HCT116 (cell line): Measurements from ENCODE around the gene ITM2B. TPM values are rescaled to one million over a fixed set of nuclear protein-coding genes. Genes with fewer than 3 reads are reported as not detected.
A peak's percentile ranks its signal among the peaks of the same experiment; 100 is the strongest.

ENCODE experiments used
- ATAC-seq: fragments of 200-7000 bp; cut with Tn5 transposase; 2 replicates; pipeline ENCODE4 v1.9.1; 2020; ENCODE audit warnings: mild to moderate bottlenecking, moderate library complexity
- BruUV-seq: library from RNA; stranded (reverse); fragments of 400-500 nt; replicated peaks from 2 replicates; lab custom pipeline; 2021; lab: Mats Ljungman, UMichigan
- CTCF ChIA-PET: fragments of 300-600 bp; sonication (Branson Sonifier 250); formaldehyde crosslinking; loops from one replicate; lab custom pipeline; 2021; ENCODE audit warnings: antibody characterized with exemption; lab: Charles Lee
- POLR2A ChIA-PET: fragments of 300-600, 350-600 bp; sonication (Branson Sonifier 250); formaldehyde crosslinking; loops from one replicate; lab custom pipeline; 2021; ENCODE audit warnings: antibody characterized with exemption; lab: Charles Lee
- RAD21 ChIA-PET, 2 experiments: fragments of 300-600 bp; sonication (Branson Sonifier 250); formaldehyde crosslinking; loops; one replicate each; lab custom pipeline; 2023; ENCODE audit warnings: low total read pairs in 2 of 2; ENCODE audit not compliant: uncharacterized antibody in 2 of 2, unreplicated experiment in 2 of 2, low non-redundant PET in 1 of 2; lab: Charles Lee
- DNase-seq: peaks from one replicate; pipeline ENCODE4 v3.0.0-alpha.2; 2010; ENCODE audit warnings: low read depth, low spot score
- H2AFZ ChIP-seq: fragments of 200-600 bp; shearing (Covaris generic), sonication (generic); 2 replicates; pipeline ENCODE4 v1.6.1; 2017; ENCODE audit warnings: low read depth, mixed run types, mixed read lengths, antibody characterized with exemption, low read length; ENCODE audit not compliant: poor library complexity, severe bottlenecking
- H3K27ac ChIP-seq: 2 replicates; pipeline ENCODE4 v1.5.1; 2012; ENCODE audit warnings: low read depth, low read length
- H3K27me3 ChIP-seq: fragments of 200-600 bp; sonication (generic); 2 replicates; pipeline ENCODE4 v1.6.1; 2016; ENCODE audit warnings: mixed run types, low read length, mixed read lengths; ENCODE audit not compliant: insufficient read depth
- H3K36me3 ChIP-seq, 2 experiments: fragments of 200-500 bp in 1 of 2; fragments of 200-600 bp in 1 of 2; sonication (Bioruptor generic) in 1 of 2; sonication (generic) in 1 of 2; 2 replicates each; pipeline versions ENCODE4 v1.5.1 to v1.6.1; 2014 to 2016; ENCODE audit warnings: low read length in 2 of 2, inconsistent platforms in 1 of 2, mixed read lengths in 1 of 2, mixed run types in 1 of 2; ENCODE audit not compliant: insufficient read depth in 2 of 2, control insufficient read depth in 1 of 2
- H3K4me1 ChIP-seq, 2 experiments: fragments of 200-600 bp in 1 of 2; sonication (generic) in 1 of 2; 2 replicates each; pipeline versions ENCODE4 v1.5.1 to v1.6.1; 2012 to 2017; ENCODE audit warnings: low read length in 2 of 2, inconsistent platforms in 1 of 2, mild to moderate bottlenecking in 1 of 2, mixed read lengths in 1 of 2, mixed run types in 1 of 2, moderate library complexity in 1 of 2; ENCODE audit not compliant: insufficient read depth in 2 of 2, control insufficient read depth in 1 of 2
- H3K4me2 ChIP-seq: fragments of 200-600 bp; sonication (generic); 2 replicates; pipeline ENCODE4 v1.6.1; 2017; ENCODE audit warnings: mixed run types, low read length, mixed read lengths
- H3K4me3 ChIP-seq, 2 experiments: fragments of 200-600 bp in 1 of 2; sonication (generic) in 1 of 2; replicated peaks in 1 of 2; 2 replicates each; pipeline ENCODE4 v1.5.1; 2011 to 2016; ENCODE audit warnings: low read length in 2 of 2, control low read depth in 1 of 2, low read depth in 1 of 2, mild to moderate bottlenecking in 1 of 2, mixed read lengths in 1 of 2, mixed run types in 1 of 2
- H3K79me2 ChIP-seq: fragments of 200-600 bp; sonication (generic); 2 replicates; pipeline ENCODE4 v1.6.1; 2017; ENCODE audit warnings: mild to moderate bottlenecking, mixed run types, low read length, moderate library complexity, mixed read lengths; ENCODE audit not compliant: insufficient read depth
- H3K9ac ChIP-seq: fragments of 200-600 bp; sonication (generic); 2 replicates; pipeline ENCODE4 v1.6.1; 2016; ENCODE audit warnings: low read length, mixed read lengths
- H3K9me2 ChIP-seq: fragments of 200-600 bp; sonication (generic), shearing (Covaris generic); 2 replicates; pipeline ENCODE4 v1.6.1; 2017; ENCODE audit warnings: mixed run types, mild to moderate bottlenecking, moderate library complexity; ENCODE audit not compliant: insufficient read depth
- H3K9me3 ChIP-seq, 2 experiments: fragments of 200-500 bp in 1 of 2; fragments of 200-600 bp in 1 of 2; sonication (Bioruptor generic) in 1 of 2; sonication (generic) in 1 of 2; 2 replicates each; pipeline ENCODE4 v1.6.1; 2014 to 2017; ENCODE audit warnings: low read length in 2 of 2, mixed read lengths in 2 of 2, inconsistent platforms in 1 of 2, low read depth in 1 of 2, mild to moderate bottlenecking in 1 of 2, mixed run types in 1 of 2, moderate library complexity in 1 of 2; ENCODE audit not compliant: control insufficient read depth in 1 of 2, insufficient read depth in 1 of 2
- H4K20me1 ChIP-seq: fragments of 200-600 bp; sonication (generic), shearing (Covaris generic); 2 replicates; pipeline ENCODE4 v1.6.1; 2017; ENCODE audit warnings: mixed run types, mild to moderate bottlenecking, moderate library complexity; ENCODE audit not compliant: insufficient read depth
- ATF3 ChIP-seq: IDR thresholded peaks from 2 replicates; pipeline ENCODE4 v1.6.1; 2012
- CEBPB ChIP-seq: IDR thresholded peaks from 2 replicates; pipeline ENCODE4 v1.6.1; 2012; ENCODE audit warnings: low read depth
- EGR1 ChIP-seq: IDR thresholded peaks from 2 replicates; pipeline ENCODE4 v1.6.1; 2012; ENCODE audit warnings: low read depth
- ELF1 ChIP-seq: IDR thresholded peaks from 2 replicates; pipeline ENCODE4 v1.6.1; 2012; ENCODE audit warnings: low read depth, borderline replicate concordance
- EZH2 ChIP-seq: fragments of 200-600 bp; sonication (generic); IDR thresholded peaks from 2 replicates; pipeline ENCODE4 v1.6.1; 2017; ENCODE audit warnings: antibody characterized with exemption, mixed run types
- FOSL1 ChIP-seq: IDR thresholded peaks from 2 replicates; pipeline ENCODE4 v1.6.1; 2012; ENCODE audit warnings: low read depth
- JUND ChIP-seq: IDR thresholded peaks from 2 replicates; pipeline ENCODE4 v1.6.1; 2012
- MAX ChIP-seq: IDR thresholded peaks from 2 replicates; pipeline ENCODE4 v1.6.1; 2012
- POLR2A ChIP-seq: IDR thresholded peaks from 2 replicates; pipeline ENCODE4 v1.7.0; 2011; ENCODE audit warnings: borderline replicate concordance; ENCODE audit not compliant: insufficient read depth, insufficient read length; ENCODE audit errors: extremely low read depth
- RAD21 ChIP-seq: IDR thresholded peaks from 2 replicates; pipeline ENCODE4 v1.6.1; 2012; ENCODE audit warnings: low read depth, mild to moderate bottlenecking
- SIN3A ChIP-seq: IDR thresholded peaks from 2 replicates; pipeline ENCODE4 v1.6.1; 2012; ENCODE audit warnings: low read depth
- SP1 ChIP-seq: IDR thresholded peaks from 2 replicates; pipeline ENCODE4 v1.6.1; 2012; ENCODE audit warnings: low read depth
- ZBTB33 ChIP-seq: IDR thresholded peaks from 2 replicates; pipeline ENCODE4 v1.6.1; 2011; ENCODE audit warnings: mild to moderate bottlenecking, low read length, moderate library complexity; ENCODE audit not compliant: insufficient replicate concordance; ENCODE audit errors: extremely low read depth
- ZFX ChIP-seq: fragments of 450-650 bp; IDR thresholded peaks from 2 replicates; pipeline ENCODE4 v1.6.1; 2017
- ZNF274 ChIP-seq: fragments of 200-500 bp; sonication (Bioruptor generic); IDR thresholded peaks from 2 replicates; pipeline ENCODE4 v1.6.1; 2014; ENCODE audit warnings: mild to moderate bottlenecking, low read depth, low read length, inconsistent platforms
- intact Hi-C: fragments of 100-400 bp; cut with micrococcal nuclease; formaldehyde crosslinking; loops from 2 replicates; pipeline ENCODE4 v1.10.0; 2022
- total RNA-seq: library from RNA; stranded (reverse); gene quantifications from one replicate; pipeline ENCODE4 v1.2.1, GENCODE V29; 2021; ENCODE audit not compliant: unreplicated experiment
- TF ChIP-seq, protein P1 (sequence below), 3 experiments: fragments of 200-600 bp in 1 of 3; sonication (generic) in 1 of 3; IDR thresholded peaks in 2 of 3; conservative IDR thresholded peaks in 1 of 3; 2 replicates each; pipeline ENCODE4 v1.5.1; 2012 to 2017; ENCODE audit warnings: low read depth in 2 of 3, low read length in 2 of 3, antibody characterized with exemption in 1 of 3, borderline replicate concordance in 1 of 3, control low read depth in 1 of 3, mild to moderate bottlenecking in 1 of 3, mixed read lengths in 1 of 3, mixed run types in 1 of 3, moderate library complexity in 1 of 3; ENCODE audit not compliant: insufficient read depth in 1 of 3

The ITM2B gene
- total RNA-seq, 1 experiment from 2014 or later: 124 TPM

DNA sequence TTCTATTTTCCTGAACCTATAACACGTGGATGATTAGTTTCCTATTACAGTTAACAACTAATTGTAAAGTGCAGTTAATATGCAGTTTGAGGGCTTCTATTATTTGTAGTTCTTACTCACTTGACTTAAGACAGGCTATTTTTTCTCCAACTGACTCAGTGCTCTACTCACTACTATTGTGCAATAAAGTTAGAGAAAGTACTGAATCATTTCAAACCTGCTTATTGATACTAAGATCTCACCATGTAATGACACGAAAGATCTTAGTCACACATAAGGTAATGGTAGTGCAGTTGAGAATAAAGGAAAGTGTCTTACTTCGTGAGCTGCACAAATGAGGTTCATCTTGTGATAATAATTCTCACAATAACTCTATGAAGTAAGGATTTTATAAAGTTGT is 22.8 kb upstream of the ITM2B start:
- no peak for ATAC-seq

DNA sequence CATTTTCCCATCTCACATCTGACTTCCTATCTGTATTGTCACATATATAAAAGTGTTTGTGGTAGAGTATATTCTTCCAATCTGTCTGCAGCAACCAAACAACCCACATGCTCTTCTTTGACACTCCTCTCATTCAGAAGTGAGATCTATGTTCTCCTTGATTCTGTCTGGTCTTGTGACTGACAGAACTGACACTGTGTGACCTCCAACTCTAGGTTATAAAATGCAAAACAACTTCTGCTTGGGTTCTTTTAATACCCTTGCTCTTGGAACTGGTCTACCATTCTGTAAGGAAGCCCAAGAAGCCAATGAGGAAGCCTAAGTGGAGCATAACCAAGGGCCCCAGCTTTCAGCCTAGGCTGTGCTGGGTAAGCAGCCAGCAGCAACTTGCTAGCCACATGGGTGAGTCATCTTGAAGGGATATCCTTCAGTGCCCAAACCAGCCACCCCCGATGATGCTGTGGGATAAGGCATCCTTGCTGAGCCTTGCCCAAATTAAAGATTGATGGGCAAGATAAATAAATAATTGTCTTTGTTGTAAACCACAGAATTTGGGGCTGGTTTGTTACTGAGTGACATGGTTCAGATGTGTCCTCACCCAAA is 18.4 kb upstream of the ITM2B start:
- RAD21 ChIA-PET: no interaction called here
- DNase-seq (no peak), ATAC-seq (no peak)
- Histone ChIP-seq H3K9me2 (no peaks in the 10 kb centered on the region), H3K79me2 (no peaks in the 10 kb centered on the region), H3K36me3 (no peaks in the 10 kb centered on the region), H3K9ac (no peak overlapping the region), H4K20me1 (no peaks in the 10 kb centered on the region), H2AFZ (no peak overlapping the region), H3K27ac (no peak overlapping the region), H3K4me3 (no peak overlapping the region), H3K4me1 (no peaks in the 10 kb centered on the region; a peak in 1 of 4 replicates), H3K4me2 (no peak overlapping the region), H3K27me3 (no peaks in the 10 kb centered on the region), H3K9me3 (no peaks in the 10 kb centered on the region)
- intact Hi-C loops: no loop called here
- BruUV-seq: no TSS peak
- CTCF ChIA-PET: no interaction called here
- POLR2A ChIA-PET: no interaction called here
- no peak for TF ChIP-seq ZBTB33
- no peak for TF ChIP-seq RAD21
- TF ChIP-seq SIN3A: no peak
- TF ChIP-seq SP1: no peak
- TF ChIP-seq, protein P1, sequence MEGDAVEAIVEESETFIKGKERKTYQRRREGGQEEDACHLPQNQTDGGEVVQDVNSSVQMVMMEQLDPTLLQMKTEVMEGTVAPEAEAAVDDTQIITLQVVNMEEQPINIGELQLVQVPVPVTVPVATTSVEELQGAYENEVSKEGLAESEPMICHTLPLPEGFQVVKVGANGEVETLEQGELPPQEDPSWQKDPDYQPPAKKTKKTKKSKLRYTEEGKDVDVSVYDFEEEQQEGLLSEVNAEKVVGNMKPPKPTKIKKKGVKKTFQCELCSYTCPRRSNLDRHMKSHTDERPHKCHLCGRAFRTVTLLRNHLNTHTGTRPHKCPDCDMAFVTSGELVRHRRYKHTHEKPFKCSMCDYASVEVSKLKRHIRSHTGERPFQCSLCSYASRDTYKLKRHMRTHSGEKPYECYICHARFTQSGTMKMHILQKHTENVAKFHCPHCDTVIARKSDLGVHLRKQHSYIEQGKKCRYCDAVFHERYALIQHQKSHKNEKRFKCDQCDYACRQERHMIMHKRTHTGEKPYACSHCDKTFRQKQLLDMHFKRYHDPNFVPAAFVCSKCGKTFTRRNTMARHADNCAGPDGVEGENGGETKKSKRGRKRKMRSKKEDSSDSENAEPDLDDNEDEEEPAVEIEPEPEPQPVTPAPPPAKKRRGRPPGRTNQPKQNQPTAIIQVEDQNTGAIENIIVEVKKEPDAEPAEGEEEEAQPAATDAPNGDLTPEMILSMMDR (IDR thresholded peaks at IDR 0.05 in 2 of 3, conservative IDR thresholded peaks at IDR 0.05 in 1 of 3; ENCODE audit: borderline replicate concordance in 1 of 3, insufficient read depth in 1 of 3, low read depth in 2 of 3, low read length in 2 of 3): no peak
- TF ChIP-seq ELF1: no peak
- TF ChIP-seq EGR1: no peak
- TF ChIP-seq MAX: no peak
- TF ChIP-seq JUND: no peak
- TF ChIP-seq CEBPB: no peak
- no peak for TF ChIP-seq ATF3

More for the DNA sequence above, 22.8 kb upstream of the ITM2B start:
- no peak for DNase-seq
- RAD21 ChIA-PET: no interaction called here
- Histone ChIP-seq H3K9me3 (no peaks in the 10 kb centered on the region), H3K36me3 (no peaks in the 10 kb centered on the region), H4K20me1 (no peaks in the 10 kb centered on the region), H3K79me2 (no peaks in the 10 kb centered on the region), H3K9ac (no peak overlapping the region), H3K27me3 (no peaks in the 10 kb centered on the region), H3K27ac (no peak overlapping the region), H3K4me3 (no peak overlapping the region), H3K9me2 (no peaks in the 10 kb centered on the region), H3K4me1 (no peaks in the 10 kb centered on the region), H2AFZ (no peak overlapping the region), H3K4me2 (no peak overlapping the region)
- intact Hi-C loops: no loop called here
- BruUV-seq: no TSS peak
- CTCF ChIA-PET: no interaction called here
- POLR2A ChIA-PET: no interaction called here
- no peak for TF ChIP-seq ZFX
- no peak for TF ChIP-seq ZNF274
- TF ChIP-seq POLR2A: no peak
- no peak for TF ChIP-seq SIN3A
- peak; percentile 64 for TF ChIP-seq CEBPB
- 0 out of 2 replicates have a peak, but pooled peaks have one; percentile 10 for TF ChIP-seq FOSL1
- no peak for TF ChIP-seq EZH2
